Ovary (tissue), 9 donors: ENCODE results near the gene IFT80. TPM values are rescaled to one million over a fixed set of nuclear protein-coding genes. Genes with fewer than 3 reads are reported as not detected.

Experiments used
- DNase-seq, 5 donors: peaks; one replicate each; pipeline ENCODE4 v3.0.0-alpha.2; 2019 to 2020
- H3K27ac ChIP-seq, 2 donors: fragments of 200-600 bp; one replicate each; pipeline versions ENCODE4 v1.5.1 to v1.8.0; 2019 to 2022
- H3K27me3 ChIP-seq: fragments of 200-600 bp; one replicate; pipeline ENCODE4 v1.8.0; 2022
- H3K36me3 ChIP-seq: fragments of 200-600 bp; sonication (generic); one replicate; pipeline ENCODE4 v1.5.1; 2019
- H3K4me1 ChIP-seq: one replicate; pipeline ENCODE4 v1.8.1; 2013; ENCODE audit warnings: mild to moderate bottlenecking, moderate library complexity; ENCODE audit not compliant: insufficient read depth
- H3K4me3 ChIP-seq: fragments of 200-600 bp; sonication (generic); one replicate; pipeline ENCODE4 v1.5.1; 2017
- H3K9me3 ChIP-seq, 2 donors: fragments of 200-600 bp in 1 of 2; sonication (generic) in 1 of 2; one replicate each; pipeline versions ENCODE4 v1.5.1 to v1.8.1; 2013 to 2019; ENCODE audit warnings: mild to moderate bottlenecking in 1 of 2, moderate library complexity in 1 of 2
- EP300 ChIP-seq: sonication (generic); formaldehyde crosslinking; IDR thresholded peaks from one replicate; pipeline ENCODE4 v1.6.1; 2017; ENCODE audit warnings: antibody characterized with exemption
- POLR2A ChIP-seq: fragments of 450-650 bp; IDR thresholded peaks from one replicate; pipeline ENCODE4 v1.6.1; 2017; ENCODE audit warnings: antibody characterized with exemption, mild to moderate bottlenecking, moderate library complexity
- WGBS, 3 donors: extraction: QIAGEN DNeasy Blood & Tissue Kit in 1 of 3; methylation state at CpG; one replicate each; pipeline versions ENCODE4 v1.1.5 to v1.1.7; 2013 to 2017; 5-methylcytosine and 5-hydroxymethylcytosine counted together
- intact Hi-C, 4 donors: fragments of 100-400 bp; cut with DNase I; formaldehyde crosslinking; loops; one replicate each; pipeline versions ENCODE4 v1.11.0 to v1.15.1; 2022 to 2023
- polyA plus RNA-seq, 2 donors: library from polyadenylated mRNA; stranded (reverse); fragments of 200-250 nt in 1 of 2; fragments of 350-450 nt in 1 of 2; fragmentation: Illumina TruSeq in 1 of 2; extraction: RNeasy Lipid Tissue Mini Kit (QIAGEN cat#74804) in 1 of 2; gene quantifications; one replicate each; pipeline ENCODE4 v1.2.3, GENCODE V29; 2013 to 2014
- total RNA-seq, 7 donors: library from RNA; depleted of rRNA in 2 of 7; stranded (reverse); fragments of >200 nt in 2 of 7; fragmentation: NEBNext Ultra II Directional in 3 of 7; extraction: Animal tissue kit (Norgen Biotek cat#: 25700) in 3 of 7; gene quantifications; one replicate each; pipeline versions ENCODE4 v1.1.0 to v1.2.4, GENCODE V29; 2016 to 2023
- TF ChIP-seq, protein P1 (sequence below), 3 donors: fragments of 450-650 bp in 2 of 3; fragments of 200-600 bp in 1 of 3; IDR thresholded peaks; one replicate each; pipeline versions ENCODE4 v1.5.1 to v1.8.0; 2016 to 2022; ENCODE audit warnings: antibody characterized with exemption in 3 of 3, mild to moderate bottlenecking in 1 of 3
- donor health status: DM: no; HTN: no; CAD: no; lungs with moderate emphysema.
- donor health status: DM: no; HTN: no; CAD: no.
- donor health status: Bipolar disorder and iron deficiency.
- donor health status: DM: yes; HTN: yes; CAD: no.
- donor health status: DM: no; HTN: no; CAD: no.
- donor health status: DM: yes; HTN: yes; CAD: no.

The IFT80 gene
- total and polyA plus RNA-seq, 9 donors = 16.8 to 39.6 (median 28.8) TPM

DNA sequence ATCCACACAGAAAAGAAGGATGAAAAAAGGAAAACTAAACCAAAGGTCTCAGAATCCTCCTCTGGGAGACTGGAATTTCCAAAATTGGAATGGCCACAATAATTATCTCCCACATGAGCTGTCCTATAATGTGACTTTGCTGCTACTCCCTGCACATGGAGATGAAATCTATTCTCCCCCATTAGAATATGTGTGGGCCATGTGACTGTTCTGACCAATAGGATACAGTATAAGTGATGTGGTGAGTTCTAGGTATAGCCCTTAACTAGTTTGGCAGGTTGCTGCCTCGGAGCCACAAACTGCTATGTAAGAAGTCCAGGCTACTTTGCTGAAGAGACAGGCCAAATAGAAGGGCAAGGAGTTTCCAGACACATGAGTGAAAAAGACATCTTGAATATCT, 45.4 kb upstream of the IFT80 start:
- TF ChIP-seq EP300 (no peak), POLR2A (no peak)
- TF ChIP-seq, protein P1, sequence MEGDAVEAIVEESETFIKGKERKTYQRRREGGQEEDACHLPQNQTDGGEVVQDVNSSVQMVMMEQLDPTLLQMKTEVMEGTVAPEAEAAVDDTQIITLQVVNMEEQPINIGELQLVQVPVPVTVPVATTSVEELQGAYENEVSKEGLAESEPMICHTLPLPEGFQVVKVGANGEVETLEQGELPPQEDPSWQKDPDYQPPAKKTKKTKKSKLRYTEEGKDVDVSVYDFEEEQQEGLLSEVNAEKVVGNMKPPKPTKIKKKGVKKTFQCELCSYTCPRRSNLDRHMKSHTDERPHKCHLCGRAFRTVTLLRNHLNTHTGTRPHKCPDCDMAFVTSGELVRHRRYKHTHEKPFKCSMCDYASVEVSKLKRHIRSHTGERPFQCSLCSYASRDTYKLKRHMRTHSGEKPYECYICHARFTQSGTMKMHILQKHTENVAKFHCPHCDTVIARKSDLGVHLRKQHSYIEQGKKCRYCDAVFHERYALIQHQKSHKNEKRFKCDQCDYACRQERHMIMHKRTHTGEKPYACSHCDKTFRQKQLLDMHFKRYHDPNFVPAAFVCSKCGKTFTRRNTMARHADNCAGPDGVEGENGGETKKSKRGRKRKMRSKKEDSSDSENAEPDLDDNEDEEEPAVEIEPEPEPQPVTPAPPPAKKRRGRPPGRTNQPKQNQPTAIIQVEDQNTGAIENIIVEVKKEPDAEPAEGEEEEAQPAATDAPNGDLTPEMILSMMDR (IDR thresholded peaks at IDR 0.05) = no peak
- Histone ChIP-seq H3K9me3 (no peaks in the 10 kb centered on the region), H3K27ac (no peak overlapping the region), H3K4me3 (no peak overlapping the region), H3K4me1 (no peaks in the 10 kb centered on the region), H3K36me3 (no peaks in the 10 kb centered on the region), H3K27me3 (no peaks in the 10 kb centered on the region)
- 94 to 96% (median 96%) methylated on average over 1 of the region's 1 CpG for WGBS, 3 donors
- intact Hi-C loops = no loop called here
- DNase-seq = no peak

DNA sequence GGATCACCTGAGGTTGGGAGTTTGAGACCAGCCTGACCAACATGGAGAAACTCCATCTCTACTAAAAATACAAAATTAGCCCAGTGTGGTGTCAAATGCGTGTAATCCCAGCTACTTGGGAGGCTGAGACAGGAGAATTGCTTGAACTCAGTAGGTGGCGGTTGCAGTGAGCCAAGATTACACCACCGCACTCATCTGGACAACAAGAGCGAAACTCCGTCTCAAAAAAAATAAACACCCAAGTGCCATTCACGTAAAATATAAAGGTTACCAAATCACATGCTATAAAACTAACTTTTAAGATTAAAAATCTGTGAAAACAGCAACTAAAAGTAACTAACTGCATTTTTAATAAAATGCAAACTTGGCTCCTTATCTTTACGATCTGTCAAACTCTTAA, 41.7 kb upstream of the IFT80 start:
- Histone ChIP-seq H3K9me3 (no peaks in the 10 kb centered on the region), H3K27ac (no peak overlapping the region), H3K4me1 (no peaks in the 10 kb centered on the region), H3K4me3 (no peak overlapping the region), H3K36me3 (no peaks in the 10 kb centered on the region), H3K27me3 (no peaks in the 10 kb centered on the region)
- TF ChIP-seq POLR2A (no peak), EP300 (no peak)
- TF ChIP-seq, protein P1 (IDR thresholded peaks at IDR 0.05) = no peak
- WGBS, 3 donors = 96 to 99% (median 98%) methylated on average over 7 of the region's 7 CpGs
- intact Hi-C loops = no loop called here
- no peak for DNase-seq

DNA sequence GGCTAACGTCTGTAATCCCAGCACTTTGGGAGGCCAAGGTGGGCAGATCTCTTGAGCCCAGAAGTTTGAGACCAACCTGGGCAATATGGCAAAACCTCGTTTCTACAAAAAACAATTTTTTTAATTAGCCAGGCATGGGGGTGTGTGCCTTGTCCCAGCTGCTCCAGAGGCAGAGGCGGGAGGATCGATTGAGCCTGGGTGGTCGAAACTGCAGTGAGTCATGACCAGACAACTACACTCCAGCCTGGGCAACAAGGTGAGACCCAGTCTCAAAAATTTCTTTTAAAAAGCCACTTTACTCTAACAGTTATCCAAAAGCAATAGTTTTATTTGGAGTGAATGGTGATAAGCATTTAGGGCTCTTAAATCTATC, 38.0 kb upstream of the IFT80 start:
- H3K4me1 ChIP-seq = no peaks in the 10 kb centered on the region
- H3K4me3 ChIP-seq = no peak overlapping the region
- TF ChIP-seq, protein P1 (IDR thresholded peaks at IDR 0.05) = no peak
- TF ChIP-seq EP300 (no peak), POLR2A (no peak)
- H3K27me3 ChIP-seq = no peaks in the 10 kb centered on the region
- no peak for DNase-seq
- 69 to 84% (median 83%) methylated on average over 5 of the region's 5 CpGs for WGBS, 3 donors
- H3K9me3 ChIP-seq = no peaks in the 10 kb centered on the region
- no peaks in the 10 kb centered on the region for H3K36me3 ChIP-seq
- intact Hi-C loops = no loop called here
- no peak overlapping the region for H3K27ac ChIP-seq

DNA sequence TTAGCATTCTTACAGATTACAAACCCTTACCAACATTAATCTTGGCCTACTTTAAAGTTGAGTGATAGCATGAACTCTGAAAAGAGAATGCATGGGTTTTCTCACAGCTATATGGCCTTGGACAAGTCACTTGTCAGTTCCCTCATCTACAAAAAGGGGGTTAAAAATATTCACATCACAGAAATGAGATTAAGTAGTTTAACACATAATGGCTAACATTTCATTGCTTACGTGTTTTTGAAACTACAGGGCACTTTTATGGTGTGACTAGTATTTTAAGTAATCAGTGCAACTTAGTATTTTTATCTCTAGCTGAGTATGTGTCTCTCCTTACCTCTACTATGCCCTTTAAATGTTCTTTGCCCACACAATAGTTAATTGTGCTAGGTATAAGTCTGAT, 36.7 kb upstream of the IFT80 start:
- no peak for DNase-seq
- H3K36me3 ChIP-seq = no peaks in the 10 kb centered on the region
- WGBS, 3 donors = 90 to 91% (median 90%) methylated on average over 1 of the region's 1 CpG
- no peaks in the 10 kb centered on the region for H3K4me1 ChIP-seq
- no peak overlapping the region for H3K4me3 ChIP-seq
- intact Hi-C loops = no loop called here
- no peak overlapping the region for H3K27ac ChIP-seq
- H3K9me3 ChIP-seq = no peaks in the 10 kb centered on the region
- no peaks in the 10 kb centered on the region for H3K27me3 ChIP-seq
- TF ChIP-seq EP300 = no peak
- no peak for TF ChIP-seq POLR2A
- TF ChIP-seq, protein P1 (IDR thresholded peaks at IDR 0.05) = no peak

DNA sequence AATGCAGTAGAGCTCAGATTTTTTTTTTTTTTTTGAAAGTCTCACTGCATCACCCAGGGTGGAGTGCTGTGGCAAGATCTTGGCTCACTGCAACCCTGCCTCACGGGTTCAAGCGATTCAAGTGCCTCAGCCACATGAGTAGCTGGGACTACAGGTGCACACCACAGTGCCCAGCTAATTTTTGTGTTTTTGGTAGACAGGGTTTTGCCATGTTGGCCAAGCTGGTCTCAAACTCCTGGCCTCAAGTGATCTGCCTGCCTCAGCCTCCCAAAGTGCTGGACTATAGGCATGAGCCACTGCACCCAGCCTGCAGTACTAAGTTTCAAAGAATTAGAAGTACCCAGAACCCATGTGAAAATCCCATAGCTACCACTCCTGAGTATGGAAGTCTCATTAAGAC, 36.1 kb upstream of the IFT80 start:
- no peaks in the 10 kb centered on the region for H3K4me1 ChIP-seq
- no peaks in the 10 kb centered on the region for H3K27me3 ChIP-seq
- WGBS, 3 donors = 88 to 97% (median 93%) methylated on average over 2 of the region's 2 CpGs
- no peak for DNase-seq
- intact Hi-C loops = no loop called here
- H3K4me3 ChIP-seq = no peak overlapping the region
- no peaks in the 10 kb centered on the region for H3K9me3 ChIP-seq
- no peak overlapping the region for H3K27ac ChIP-seq
- no peaks in the 10 kb centered on the region for H3K36me3 ChIP-seq
- TF ChIP-seq, protein P1 (IDR thresholded peaks at IDR 0.05) = no peak
- TF ChIP-seq POLR2A (no peak), EP300 (no peak)
